NCI-H2227 (cell line): Measurements from ENCODE around the gene SETD6.

Experiments used
- DNase-seq: peaks from one replicate; lab custom pipeline; 2025; ENCODE audit not compliant: unreplicated experiment; lab: John Stamatoyannopoulos, UW

The SETD6 gene

DNA sequence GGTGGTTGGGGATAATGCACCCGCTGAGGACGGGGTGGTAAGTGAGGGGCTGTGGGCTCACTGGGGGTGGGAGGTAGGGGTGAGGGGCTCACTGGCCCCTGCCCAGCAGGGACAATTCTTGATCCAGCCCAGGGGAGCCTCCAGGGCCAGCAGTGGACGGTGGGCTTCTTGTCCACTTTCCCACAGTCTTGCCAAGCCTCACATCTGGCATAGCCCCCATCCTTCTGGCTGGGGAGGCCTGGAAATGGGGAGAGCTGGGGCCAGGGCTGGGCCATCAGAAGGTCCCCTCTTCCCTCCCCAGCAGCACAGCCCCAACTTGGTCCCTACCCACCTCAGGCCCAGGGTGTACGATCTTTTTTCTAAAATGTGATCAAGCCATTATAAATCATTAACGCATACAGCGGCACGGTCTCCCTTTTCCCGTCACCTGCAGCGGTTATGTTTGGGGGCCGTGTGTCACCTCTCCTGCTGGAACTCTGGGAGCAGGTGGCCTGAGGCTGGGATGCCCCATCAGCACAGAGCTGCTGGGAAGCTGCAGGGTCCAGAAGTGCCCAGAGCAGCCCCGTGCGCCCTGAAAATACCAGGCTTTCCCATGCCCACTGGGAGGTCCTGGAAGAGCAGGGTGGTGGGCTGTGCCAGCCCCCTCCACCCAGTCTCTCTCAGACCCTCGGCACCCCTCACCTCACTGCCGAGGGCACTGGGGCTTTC is 7.2 kb upstream of the SETD6 start:
- DNase-seq = no peak

DNA sequence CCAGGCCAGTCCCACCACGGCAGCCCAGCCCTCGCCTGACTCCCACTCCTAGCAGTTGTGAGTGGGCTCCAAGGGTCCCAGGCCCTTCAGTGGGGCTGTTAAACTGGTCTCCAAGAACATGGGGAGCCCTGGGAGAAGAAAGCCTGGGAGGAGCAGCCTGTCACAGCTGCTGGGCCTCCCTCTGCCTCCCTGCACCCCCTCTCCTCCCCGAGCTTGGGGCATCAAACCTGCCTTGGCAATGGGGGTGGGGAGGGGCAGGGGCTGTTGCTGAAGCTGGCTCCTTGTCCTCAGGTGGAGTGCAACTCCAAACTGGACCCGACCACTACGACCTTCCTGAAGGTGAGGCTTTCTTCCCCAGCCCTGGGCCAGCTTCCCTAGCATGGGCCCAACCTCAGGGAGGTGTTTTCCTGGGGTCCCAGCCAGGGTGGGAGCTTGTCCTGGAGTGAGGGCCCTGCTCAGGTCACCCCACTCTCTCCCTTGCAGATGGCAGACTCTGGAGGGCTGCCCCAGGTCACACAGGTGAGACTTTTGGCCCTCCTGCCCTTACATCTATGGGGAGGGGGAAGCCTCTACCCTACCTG is 6.6 kb upstream of the SETD6 start:
- no peak for DNase-seq

DNA sequence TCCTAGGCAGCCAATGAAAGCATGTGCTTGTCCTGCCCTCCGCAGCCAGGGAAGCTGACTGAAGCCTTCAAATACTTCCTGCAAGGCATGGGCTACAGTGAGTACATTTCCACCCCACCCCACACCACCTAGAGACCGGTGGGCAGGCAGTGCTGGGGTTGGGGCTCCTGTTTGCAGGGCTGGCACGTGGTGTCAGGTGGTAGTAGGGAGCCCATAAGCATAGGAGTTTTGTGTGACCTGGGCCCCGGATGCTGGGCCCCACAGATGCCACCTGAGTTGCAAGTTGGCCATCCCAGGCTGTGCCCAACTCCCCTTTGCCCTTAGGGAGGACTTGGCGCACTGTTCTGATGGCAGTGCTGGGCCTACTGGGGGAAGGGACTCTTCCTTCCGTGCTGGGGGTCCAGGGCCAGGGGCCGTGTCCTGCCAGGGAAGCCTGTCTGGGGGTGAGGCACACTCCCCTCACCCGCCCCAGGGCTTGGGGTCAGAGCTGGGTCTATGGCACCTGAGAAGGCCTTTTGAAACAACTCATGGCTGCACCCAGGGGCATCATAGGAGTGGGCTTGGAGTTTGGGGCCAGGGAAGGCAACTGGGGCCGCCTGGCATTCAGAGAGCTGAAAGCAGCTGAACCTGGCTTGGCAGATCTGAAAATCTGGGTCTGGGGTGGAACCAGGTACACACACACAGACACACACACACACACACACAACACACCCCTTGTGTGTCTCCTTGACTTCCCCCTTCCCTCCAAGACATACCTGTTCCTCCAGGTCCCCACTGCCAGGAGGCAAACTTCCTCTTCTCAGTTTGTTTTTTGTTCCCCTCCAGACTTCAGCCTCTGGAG is 5.8 kb upstream of the SETD6 start:
- DNase-seq = no peak

DNA sequence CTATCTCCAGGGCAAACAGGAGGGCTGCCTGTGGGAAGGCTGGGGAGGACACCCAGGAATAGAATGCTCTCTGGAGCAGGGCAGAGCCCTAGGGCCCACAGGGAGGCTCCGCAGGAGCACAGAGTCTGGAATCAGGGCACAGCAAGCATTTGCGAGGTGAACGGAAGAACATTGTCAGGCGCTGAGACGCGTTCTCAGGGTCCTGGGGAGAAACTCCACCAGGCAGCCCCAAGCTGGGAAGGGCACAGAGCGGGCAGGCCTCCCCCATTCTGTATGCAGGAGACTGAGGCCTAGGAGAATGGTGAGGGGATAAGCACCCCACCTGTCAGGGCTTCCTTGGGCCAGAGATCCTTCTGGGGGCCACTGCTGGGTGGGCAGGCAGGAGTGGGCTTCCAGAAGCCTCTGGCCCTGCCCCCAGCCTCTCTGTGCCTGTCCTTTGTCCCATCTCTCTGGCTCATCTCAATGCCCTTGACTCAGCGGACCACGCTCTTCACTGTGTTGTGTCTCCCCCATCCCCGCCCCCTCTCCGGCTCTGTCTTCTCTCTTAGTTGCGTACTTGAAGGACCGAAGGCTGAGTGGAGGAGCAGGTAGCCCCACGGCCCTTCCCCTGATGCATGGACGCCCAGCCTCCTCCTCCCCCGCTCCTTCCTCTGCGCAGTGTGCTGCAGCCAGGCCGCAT is 5.1 kb upstream of the SETD6 start:
- no peak for DNase-seq

DNA sequence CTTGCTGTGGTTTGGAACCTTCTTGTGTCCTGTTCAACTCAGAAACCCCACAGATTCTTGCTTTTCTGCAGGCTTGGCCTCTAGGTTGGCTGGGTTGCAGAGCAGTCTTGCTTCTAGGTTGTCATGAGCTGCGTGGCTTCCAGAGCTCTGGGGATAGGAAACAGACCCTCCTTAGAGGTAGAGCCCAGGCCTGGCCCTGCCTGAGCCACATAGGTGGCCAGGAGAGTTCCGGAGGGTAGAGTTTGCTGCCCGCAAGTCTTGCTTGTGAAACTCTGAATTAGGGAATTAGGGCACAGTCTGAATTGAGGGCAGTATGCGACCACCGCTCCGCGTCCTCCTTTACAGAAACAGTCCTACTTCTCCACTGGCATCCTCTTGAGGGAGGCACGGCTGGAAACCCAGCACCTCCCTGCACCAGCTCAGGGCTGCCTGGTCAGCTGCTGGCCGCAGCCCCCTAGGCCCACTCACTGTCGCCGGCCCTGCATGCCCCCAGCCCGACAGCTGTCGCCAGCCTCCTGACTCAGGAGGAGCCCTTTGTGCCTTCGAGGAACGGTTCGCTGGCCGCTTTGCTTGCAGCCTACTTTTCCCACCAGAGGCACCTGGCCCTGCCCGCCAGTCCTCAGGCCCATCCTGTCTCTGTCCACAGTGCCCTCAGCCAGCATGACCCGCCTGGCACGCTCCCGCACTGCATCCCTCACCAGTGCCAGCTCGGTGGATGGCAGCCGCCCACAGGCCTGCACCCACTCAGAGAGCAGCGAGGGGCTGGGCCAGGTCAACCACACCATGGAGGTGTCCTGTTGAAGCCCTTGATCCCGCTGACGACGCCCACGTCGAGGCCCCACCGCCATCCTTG is 4.3 kb upstream of the SETD6 start:
- DNase-seq = no peak

DNA sequence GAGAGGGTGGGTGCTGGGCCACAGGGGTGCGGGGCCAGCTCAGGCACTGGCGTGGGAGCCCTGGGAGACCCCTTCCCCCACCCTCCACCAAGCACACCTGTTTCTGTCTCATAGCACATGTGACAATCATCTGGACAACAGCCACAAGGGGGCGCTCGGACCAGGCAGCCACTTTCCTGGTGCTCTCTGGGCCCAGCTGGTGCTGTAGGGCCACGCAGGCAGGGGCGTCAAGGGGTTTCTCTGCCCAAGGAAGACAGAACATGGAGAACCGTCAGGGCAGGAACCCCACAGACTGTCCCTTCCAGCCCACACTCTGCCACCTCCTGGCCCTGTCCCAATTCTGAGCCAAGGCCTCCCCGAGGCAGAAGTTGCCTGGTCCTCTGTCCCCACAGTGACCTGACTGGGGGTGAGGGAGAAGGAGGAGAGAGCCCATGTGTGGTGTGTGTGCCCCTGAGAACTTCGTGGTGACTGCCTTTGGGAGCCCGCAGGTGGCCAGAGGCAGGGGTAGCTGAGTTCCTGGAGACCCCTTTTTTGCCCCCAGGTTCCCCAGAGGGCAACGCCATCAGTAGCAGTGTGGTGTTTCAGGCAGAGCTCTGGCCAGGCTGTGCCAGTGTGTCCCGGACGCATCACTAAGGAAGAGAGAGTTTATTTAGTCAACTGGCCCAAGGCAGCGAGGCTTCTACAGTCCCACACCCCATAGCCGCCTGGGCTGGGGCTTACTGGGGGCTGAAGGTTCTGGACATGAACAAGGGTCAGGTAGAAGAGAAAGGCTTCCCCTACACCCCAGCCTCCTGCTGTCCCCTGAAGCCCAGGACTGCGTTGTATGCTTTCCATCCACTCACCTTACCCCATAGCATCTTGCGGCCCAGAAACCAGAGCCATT is 3.1 kb upstream of the SETD6 start:
- DNase-seq = peak; percentile 67

DNA sequence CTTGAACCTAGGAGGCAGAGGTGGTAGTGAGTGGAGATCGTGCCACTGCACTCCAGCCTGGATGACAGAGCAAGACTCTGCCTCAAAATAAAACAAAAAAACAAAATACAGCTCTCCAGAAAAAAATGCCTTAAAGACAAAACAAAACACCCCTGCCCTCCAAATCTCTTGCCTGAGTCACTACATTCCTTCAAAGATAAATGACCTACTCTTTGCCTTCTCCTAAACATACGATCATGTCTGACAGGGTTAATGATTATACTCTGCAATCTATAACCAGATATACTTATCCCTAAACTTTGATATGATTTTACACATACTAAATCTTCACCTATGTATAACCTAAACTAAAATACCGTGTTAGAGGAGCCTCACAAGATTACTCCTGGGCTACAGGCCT is 1.4 kb upstream of the SETD6 start:
- DNase-seq = no peak

DNA sequence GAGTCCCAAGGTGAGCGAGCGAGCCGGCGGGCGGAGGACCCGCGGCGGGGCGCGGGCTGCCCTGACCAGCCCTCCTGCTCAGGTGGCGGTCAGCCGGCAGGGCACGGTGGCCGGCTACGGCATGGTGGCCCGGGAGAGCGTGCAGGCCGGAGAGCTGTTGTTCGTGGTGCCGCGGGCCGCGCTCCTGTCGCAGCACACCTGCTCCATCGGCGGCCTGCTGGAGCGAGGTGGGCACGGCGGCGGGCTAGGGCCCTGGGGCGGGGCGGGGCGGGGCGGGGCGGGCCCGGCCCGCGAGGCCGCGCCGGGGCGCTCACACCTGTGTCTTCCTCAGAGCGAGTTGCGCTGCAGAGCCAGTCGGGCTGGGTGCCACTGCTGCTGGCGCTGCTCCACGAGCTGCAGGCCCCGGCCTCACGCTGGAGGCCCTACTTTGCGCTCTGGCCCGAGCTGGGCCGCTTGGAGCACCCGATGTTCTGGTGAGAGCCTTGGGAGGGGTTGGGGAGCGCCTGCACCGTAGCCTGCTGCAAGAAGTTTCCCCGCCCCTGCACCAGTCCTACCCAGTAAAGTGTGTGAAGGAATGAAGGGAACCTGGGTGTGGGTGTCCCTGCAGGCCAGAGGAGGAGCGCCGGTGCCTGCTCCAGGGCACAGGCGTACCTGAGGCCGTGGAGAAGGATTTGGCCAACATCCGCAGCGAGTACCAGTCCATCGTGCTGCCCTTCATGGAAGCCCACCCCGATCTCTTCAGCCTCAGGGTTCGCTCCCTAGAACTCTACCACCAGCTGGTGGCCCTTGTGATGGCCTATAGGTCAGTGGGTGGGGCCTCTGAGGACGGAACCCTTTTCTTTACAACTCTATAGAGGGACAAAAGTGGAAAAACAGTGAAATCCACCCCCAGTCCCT is 802 bp downstream of the SETD6 start:
- peak; percentile 43 for DNase-seq

DNA sequence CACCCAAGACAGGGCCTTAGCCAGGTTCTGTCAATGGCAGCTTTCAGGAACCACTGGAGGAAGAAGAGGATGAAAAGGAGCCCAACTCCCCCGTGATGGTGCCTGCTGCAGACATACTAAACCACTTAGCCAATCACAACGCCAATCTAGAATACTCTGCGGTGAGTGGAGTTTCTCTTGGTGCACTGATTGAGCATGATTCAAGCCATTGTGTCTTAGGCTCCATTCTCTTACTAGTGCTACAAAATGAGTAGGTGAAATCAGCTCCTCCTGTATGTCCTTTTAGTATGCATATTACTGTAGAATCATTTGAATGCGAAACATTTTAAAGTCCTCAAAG is 1.4 kb downstream of the SETD6 start:
- no peak for DNase-seq

DNA sequence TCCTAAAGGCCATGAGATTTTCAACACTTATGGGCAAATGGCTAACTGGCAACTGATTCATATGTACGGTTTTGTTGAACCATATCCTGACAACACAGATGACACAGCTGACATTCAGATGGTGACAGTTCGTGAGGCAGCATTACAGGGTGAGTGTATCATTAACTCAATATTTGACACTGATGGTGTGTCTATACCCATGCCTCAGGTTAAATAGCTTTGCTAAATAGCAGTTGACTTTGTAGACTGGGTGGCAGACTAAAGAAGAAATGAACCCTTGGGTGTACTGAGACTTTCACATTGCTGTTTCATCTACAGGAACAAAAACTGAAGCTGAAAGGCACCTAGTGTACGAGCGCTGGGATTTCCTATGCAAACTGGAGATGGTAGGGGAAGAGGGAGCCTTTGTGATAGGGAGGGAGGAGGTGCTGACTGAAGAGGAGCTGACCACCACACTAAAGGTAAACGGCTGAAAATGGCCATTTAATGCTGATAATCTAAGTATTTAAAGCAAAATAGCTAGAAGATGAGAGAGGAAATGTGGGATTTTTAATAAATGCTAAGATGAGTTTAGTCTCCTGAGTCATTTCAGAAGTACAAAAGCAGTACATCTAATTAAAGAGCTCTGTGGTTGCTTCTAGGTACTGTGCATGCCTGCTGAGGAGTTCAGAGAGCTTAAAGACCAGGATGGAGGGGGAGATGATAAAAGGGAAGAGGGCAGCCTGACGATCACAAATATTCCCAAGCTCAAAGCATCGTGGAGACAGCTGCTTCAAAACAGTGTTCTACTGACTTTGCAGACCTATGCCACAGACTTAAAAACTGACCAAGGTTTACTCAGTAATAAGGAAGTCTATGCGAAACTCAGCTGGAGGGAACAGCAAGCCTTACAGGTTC is 3.0 kb downstream of the SETD6 start:
- no peak for DNase-seq

DNA sequence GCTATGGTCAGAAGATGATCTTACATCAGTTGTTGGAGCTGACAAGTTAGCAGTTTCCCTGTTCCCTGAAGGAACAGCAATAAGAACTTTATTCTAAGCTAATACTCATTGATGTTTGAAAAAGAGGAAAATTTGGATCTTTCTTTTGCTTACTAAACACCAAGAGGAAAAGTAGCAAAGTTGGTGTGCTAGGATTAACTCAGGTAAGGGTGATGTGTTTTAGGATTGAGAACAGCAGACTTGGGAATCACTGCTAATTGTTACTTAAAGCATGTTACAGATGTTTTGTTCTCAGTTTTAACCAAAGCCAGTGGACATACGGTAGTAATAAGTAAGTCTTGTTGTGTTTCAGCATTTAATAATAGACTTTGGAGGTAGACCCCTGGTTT is 3.7 kb downstream of the SETD6 start:
- DNase-seq = no peak

DNA sequence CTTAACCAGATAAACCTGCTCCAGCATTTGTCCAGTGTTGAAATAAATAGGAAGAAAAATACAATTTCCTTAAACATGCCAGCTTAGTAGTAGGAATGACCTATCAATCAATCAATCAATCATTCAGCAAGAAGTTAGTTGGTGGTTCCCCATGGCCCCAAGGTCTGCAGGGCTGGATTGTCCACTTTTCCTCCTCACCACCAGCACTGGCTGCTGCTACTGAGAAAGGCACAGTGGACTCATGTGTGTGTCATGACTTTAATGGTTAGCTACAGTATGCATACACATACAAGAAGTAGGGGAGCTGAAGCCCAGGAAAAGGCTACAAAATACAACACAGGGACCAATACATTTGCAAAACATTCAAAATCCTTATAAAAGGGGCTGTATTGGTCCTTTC is 4.4 kb downstream of the SETD6 start:
- DNase-seq = no peak

DNA sequence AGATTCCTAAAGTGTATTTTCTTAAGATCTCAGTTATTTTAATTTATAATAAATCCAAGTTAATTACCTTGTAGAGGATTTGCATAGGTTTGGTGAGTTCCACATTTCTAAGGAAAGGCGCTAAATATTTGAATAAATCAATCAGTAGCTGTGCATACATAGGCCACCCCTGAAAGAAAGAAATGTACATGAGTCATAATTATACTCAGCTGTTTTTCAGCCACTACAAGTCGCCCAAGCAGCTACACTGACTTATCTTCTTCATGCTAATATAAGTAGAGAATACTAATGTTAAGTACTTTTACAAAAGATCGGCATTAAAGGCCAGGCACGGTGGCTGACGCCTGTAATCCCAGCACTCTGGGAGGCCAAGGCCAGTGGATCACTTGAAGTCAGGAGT is 14.9 kb downstream of the SETD6 start:
- no peak for DNase-seq

DNA sequence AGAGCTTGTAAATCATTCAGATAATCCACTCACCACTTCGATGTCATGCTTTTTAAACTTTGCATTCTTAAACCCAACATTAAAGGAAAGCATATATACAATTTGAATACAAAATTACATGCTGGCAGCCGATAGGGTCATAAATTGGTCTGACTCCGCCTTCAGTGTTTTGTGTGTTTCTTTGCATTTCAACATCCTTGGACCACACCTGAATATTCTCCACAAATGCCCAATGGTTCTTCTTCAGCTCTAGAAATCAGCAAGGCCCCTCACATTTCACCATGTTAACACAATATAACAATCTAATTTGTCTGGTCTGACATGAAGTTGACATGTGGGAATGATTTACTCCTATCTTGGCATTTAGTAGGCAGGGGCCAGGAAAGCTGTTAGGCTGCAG is 17.1 kb downstream of the SETD6 start:
- no peak for DNase-seq

DNA sequence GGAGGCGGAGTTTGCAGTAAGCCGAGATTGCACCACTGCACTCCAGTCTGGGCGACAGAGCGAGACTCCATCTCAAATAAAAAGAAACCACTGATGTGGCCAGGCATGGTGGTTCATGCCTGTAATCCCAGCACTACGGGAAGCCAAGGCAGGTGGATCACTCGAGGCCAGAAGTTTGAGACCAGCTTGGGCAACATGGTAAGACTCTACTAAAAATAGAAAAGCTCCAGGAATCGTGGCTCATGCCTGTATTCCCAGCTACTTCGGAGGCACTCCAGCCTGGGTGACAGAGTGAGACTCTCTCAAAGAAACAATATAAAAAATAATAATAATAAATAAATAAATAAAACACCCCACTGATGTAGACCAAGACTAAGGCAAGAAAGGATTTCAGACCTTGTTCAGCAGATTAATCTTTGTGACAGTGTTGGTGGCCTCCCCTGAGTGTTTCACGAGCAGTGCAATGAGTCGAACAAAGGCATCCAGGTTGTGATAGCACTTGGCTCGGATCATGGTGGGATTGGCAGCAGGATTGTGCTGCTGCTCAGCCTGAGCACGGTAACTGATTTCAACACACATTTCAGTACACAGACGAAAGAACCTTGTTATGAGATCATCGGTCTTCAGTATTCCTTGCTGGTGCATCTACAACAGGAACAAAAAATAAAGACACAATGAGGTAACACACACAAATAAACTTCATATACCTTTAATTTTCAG is 18.6 kb downstream of the SETD6 start:
- no peak for DNase-seq

DNA sequence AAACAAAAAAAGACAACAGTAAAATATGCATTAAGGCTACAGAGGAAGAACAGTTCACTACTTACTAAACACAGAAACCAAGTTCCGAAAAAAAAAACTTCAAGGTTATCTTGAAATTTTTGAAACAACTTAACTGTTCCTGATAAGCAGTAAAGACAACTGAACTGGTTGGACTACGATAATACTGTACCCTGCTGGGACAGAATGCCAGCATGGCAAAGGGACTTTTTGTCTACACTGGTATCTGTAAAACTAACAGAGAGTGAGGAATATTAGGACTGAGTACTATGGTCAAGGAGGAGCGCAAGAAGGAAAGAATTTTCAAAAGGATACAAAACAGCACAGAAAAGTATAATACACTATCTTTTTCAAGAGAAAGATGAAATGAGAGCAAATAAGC is 19.8 kb downstream of the SETD6 start:
- DNase-seq = no peak

DNA sequence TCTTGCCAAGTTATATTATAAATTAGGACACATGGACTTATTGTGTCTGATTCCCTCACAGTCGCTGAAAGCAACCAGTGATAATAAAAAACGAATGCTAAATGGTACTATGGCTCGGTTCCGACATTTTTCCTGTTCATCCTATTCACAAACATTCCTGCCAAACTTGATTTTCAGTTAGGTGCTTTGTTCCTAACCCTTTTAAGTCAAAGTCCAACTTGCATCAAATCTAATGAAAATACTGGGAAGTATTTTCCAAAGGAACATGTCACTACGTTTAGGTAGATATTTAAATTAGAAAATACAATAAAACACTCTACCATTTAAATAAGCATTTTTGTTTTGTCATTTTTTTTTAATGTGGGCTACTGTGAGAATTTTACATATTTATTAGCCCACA is 21.0 kb downstream of the SETD6 start:
- DNase-seq = no peak
